GM18909 (cell line): ENCODE results near the gene GPR17.

Experiments used
- ATAC-seq: cut with Tn5 transposase; IDR thresholded peaks from one replicate; pipeline ENCODE4 v1.9.1; 2021; ENCODE audit warnings: mild to moderate bottlenecking; ENCODE audit not compliant: unreplicated experiment, poor library complexity

GPR17 gene

GRCh38 chr2:127628767-127629614, 17.0 kb upstream of the GPR17 start:
- ATAC-seq, result no peak

GRCh38 chr2:127629637-127630036, 16.3 kb upstream of the GPR17 start:
- ATAC-seq, result no peak

- ATAC-seq, result no peak
These were observed 15.7 kb upstream of the GPR17 start for GRCh38 chr2:127630096-127630863.

GRCh38 chr2:127630864-127631540, 15.0 kb upstream of the GPR17 start:
- no peak for ATAC-seq

GRCh38 chr2:127631541-127631996, 14.4 kb upstream of the GPR17 start:
- ATAC-seq, result no peak

- ATAC-seq, result no peak
These were observed 13.9 kb upstream of the GPR17 start for GRCh38 chr2:127631997-127632581.

- no peak for ATAC-seq
These were observed 13.1 kb upstream of the GPR17 start for GRCh38 chr2:127632592-127633489.

GRCh38 chr2:127633556-127634065, 12.3 kb upstream of the GPR17 start:
- no peak for ATAC-seq

GRCh38 chr2:127634066-127634617, 11.8 kb upstream of the GPR17 start:
- no peak for ATAC-seq

- no peak for ATAC-seq
These were observed 11.2 kb upstream of the GPR17 start for GRCh38 chr2:127634626-127635379.

- no peak for ATAC-seq
These were observed 10.3 kb upstream of the GPR17 start for GRCh38 chr2:127635380-127636237.

- no peak for ATAC-seq
These were observed 9.4 kb upstream of the GPR17 start for GRCh38 chr2:127636248-127637235.

- no peak for ATAC-seq
These were observed 8.7 kb upstream of the GPR17 start for GRCh38 chr2:127637236-127637630.

GRCh38 chr2:127637725-127638252, 8.2 kb upstream of the GPR17 start:
- no peak for ATAC-seq

GRCh38 chr2:127638361-127639110, 7.4 kb upstream of the GPR17 start:
- no peak for ATAC-seq
